GM13976 (cell line): ENCODE measurements around the gene USP25.

Experiments
- DNase-seq: peaks from one replicate; pipeline ENCODE4 v3.0.0; 2012; ENCODE audit warnings: low spot score
- in situ Hi-C: fragments of 300-500 bp; cut with MboI; formaldehyde crosslinking; loops from one replicate; pipeline ENCODE4 v1.12.0; 2022; ENCODE audit warnings: low sequenced_read_pairs, mixed read lengths, inconsistent platforms; ENCODE audit not compliant: unreplicated experiment
- TF ChIP-seq, protein P1 (sequence below): IDR thresholded peaks from 2 replicates; pipeline ENCODE4 v1.5.1; 2012; ENCODE audit warnings: borderline replicate concordance, mild to moderate bottlenecking; ENCODE audit not compliant: insufficient read depth; ENCODE audit errors: extremely low read depth, missing control alignments, control extremely low read depth

The USP25 gene

GRCh38 chr21:15768045-15768601, 38.3 kb downstream of the USP25 start:
- in situ Hi-C loops = no loop called here
- DNase-seq = no peak
- TF ChIP-seq, protein P1, sequence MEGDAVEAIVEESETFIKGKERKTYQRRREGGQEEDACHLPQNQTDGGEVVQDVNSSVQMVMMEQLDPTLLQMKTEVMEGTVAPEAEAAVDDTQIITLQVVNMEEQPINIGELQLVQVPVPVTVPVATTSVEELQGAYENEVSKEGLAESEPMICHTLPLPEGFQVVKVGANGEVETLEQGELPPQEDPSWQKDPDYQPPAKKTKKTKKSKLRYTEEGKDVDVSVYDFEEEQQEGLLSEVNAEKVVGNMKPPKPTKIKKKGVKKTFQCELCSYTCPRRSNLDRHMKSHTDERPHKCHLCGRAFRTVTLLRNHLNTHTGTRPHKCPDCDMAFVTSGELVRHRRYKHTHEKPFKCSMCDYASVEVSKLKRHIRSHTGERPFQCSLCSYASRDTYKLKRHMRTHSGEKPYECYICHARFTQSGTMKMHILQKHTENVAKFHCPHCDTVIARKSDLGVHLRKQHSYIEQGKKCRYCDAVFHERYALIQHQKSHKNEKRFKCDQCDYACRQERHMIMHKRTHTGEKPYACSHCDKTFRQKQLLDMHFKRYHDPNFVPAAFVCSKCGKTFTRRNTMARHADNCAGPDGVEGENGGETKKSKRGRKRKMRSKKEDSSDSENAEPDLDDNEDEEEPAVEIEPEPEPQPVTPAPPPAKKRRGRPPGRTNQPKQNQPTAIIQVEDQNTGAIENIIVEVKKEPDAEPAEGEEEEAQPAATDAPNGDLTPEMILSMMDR = no peak

DNA sequence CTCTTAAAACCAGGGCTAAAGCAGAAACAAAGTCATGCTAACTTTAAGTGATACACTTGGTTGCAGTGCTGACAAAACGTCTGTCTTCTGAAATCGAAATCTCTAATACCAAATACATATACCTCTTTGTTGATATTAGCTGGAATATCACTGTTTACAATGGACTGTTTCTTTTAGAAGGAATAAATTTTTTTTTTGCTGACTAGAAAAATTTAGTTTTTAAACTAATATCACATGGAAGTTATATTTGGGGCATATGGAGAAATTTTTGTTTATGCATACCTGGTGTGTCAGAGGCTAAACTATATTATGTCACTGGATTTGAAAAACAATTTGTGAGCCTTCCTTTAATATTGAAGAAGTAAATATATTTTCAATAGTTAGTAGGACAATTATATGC, 39.1 kb downstream of the USP25 start:
- in situ Hi-C loops = no loop called here
- DNase-seq = no peak
- TF ChIP-seq, protein P1 = no peak

GRCh38 chr21:15771311-15771710, 41.5 kb downstream of the USP25 start:
- in situ Hi-C loops = no loop called here

DNA sequence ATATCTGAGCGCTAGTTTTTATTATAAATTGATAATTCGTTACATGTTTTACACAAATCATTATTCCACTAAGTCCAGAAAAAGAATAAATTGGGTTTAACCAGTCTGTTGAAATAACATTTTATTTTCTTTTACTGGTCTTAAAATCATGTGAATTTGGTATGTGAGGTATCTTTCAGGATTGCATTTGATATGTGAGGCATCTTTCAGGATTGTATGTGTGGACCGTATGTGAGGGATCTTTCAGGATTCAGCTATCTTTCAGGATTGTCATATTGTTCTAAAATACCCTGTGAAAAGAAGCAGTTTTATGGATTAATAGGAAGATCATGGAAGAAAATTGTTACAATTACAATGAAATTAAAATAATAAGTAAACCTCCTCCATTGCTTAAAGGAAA, 42.9 kb downstream of the USP25 start:
- TF ChIP-seq, protein P1 = no peak
- in situ Hi-C loops = no loop called here
- DNase-seq = no peak

More at GRCh38 chr21:15771311-15771710, 41.5 kb downstream of the USP25 start:
- no peak for DNase-seq
- TF ChIP-seq, protein P1 = no peak

- TF ChIP-seq, protein P1 = no peak
- no peak for DNase-seq
- in situ Hi-C loops = no loop called here
Observed at GRCh38 chr21:15774590-15774989, 44.8 kb downstream of the USP25 start.

DNA sequence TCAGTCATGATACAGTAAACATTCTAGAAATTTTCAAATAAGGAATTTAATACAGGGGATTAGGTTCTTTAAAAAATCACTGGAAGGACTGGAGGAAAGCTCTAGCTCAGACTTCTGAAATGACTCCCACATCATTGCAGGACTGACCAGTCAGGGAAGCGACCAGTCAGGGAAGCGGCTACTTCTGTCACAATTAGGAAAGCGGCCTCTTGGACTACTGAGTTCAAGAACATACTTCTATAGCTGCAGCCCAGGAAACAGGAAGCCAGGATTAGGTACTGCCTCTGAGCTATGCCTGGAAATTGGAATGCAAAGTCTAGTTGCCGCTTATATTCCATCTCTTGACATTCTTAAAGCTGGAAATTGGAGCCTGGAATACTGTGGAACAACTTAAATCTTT, 45.5 kb downstream of the USP25 start:
- TF ChIP-seq, protein P1 = no peak
- no peak for DNase-seq
- in situ Hi-C loops = no loop called here

DNA sequence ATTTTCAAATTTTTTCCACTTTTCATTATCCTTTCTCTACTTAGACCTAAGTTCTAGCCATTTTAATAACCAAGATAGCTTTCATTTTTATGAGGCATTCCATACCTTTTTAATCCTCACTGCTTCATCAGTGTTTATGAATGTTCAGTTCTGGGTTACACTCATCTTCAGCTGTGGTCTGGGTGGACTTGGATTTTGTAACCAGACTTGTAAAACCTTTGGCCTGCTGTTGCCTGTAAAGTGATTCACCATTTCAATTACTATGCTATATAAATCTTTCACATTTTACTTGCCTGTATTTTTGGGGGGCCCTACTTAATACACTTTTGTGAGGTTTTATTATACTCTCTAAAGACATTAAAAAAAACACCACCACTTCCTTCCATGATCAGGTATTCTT, 46.2 kb downstream of the USP25 start:
- DNase-seq = no peak
- in situ Hi-C loops = no loop called here
- TF ChIP-seq, protein P1 = no peak
